GM12865 (cell line): Measurements from ENCODE around the gene RHCE.
"Not testable (repeated sequence)": the region's sequence is repeated elsewhere in the genome, so short reads cannot be mapped to it uniquely, and the experiment has no call there.

Source experiments
- DNase-seq: peaks from one replicate; pipeline ENCODE4 v3.0.0; 2010; ENCODE audit warnings: low read depth
- H3K4me3 ChIP-seq: 2 replicates; pipeline ENCODE4 v1.5.1; 2011; ENCODE audit warnings: mild to moderate bottlenecking, low read depth, low read length, control low read depth
- TF ChIP-seq, protein P1 (sequence below): IDR thresholded peaks from 2 replicates; pipeline ENCODE4 v1.5.1; 2011; ENCODE audit warnings: low read length, control low read depth, low read depth, inconsistent platforms; ENCODE audit not compliant: insufficient read depth; ENCODE audit errors: missing control alignments

Gene RHCE

DNA sequence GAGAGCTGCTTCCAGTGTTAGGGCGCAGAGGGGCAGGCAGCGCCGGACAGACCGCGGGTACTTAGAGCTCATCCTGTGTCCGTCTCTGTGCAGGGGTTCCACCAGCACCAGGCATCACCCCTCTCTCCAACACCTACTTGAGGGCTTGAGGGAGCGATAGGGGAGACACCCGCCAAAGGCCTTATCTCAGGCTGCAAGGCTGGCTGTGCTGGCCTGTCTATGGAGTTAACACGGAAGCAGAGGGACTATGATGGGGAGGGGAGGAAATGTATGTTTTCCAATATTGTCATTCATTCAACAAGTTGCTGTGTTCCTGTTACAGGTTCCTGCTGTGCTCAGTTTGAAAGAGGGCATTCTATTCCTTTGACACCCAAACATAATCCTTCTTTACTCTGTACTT lies at the start of gene RHCE:
TSS of gene RHCE (minus strand) at position 111 of the 400 bp plus-strand sequence. CDS start at position 72, 39 bp downstream.
- H3K4me3 ChIP-seq, DNase-seq: not testable (repeated sequence)

DNA sequence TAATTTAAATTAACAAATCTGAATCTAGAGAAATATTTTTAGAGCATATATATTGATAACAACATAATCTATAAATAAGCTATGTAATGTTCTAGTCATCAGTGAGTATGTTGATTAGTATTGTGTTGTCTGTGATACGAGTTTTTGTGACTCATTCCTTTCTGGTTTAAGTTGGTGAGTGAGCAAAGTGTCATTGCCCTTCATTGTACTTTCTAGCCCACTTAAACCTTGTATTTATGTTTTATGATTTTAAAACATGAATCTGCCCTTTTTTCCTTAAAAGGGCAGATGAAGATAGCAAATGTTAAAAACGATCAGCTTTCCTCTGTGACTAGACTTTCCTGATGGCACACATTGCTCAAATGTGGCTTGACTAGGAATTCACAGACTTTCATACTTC lies 48.6 kb upstream of the RHCE start:
- TF ChIP-seq, protein P1, sequence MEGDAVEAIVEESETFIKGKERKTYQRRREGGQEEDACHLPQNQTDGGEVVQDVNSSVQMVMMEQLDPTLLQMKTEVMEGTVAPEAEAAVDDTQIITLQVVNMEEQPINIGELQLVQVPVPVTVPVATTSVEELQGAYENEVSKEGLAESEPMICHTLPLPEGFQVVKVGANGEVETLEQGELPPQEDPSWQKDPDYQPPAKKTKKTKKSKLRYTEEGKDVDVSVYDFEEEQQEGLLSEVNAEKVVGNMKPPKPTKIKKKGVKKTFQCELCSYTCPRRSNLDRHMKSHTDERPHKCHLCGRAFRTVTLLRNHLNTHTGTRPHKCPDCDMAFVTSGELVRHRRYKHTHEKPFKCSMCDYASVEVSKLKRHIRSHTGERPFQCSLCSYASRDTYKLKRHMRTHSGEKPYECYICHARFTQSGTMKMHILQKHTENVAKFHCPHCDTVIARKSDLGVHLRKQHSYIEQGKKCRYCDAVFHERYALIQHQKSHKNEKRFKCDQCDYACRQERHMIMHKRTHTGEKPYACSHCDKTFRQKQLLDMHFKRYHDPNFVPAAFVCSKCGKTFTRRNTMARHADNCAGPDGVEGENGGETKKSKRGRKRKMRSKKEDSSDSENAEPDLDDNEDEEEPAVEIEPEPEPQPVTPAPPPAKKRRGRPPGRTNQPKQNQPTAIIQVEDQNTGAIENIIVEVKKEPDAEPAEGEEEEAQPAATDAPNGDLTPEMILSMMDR, result no peak
- no peak overlapping the region for H3K4me3 ChIP-seq
- no peak for DNase-seq

DNA sequence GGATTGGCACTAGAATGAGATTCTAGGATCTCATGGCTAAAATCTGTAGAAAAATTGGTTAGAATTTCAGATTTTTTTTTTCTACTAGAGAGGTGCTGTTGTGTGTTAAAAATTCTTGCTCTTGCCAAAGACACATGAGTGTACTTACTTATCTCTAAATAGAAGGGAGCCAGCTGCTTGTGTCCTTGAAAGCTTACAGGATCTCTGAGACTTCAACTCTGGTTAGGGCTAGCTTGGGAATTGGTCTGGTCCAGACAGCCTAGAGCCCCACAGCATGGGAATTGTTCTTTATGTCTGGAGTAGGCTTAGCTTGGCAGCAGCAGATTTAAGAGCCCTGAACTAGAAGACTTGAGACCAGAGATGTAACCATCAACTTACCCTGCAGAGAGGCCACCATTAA lies 47.4 kb upstream of the RHCE start:
- DNase-seq, result no peak
- H3K4me3 ChIP-seq, result no peak overlapping the region
- TF ChIP-seq, protein P1, result no peak

DNA sequence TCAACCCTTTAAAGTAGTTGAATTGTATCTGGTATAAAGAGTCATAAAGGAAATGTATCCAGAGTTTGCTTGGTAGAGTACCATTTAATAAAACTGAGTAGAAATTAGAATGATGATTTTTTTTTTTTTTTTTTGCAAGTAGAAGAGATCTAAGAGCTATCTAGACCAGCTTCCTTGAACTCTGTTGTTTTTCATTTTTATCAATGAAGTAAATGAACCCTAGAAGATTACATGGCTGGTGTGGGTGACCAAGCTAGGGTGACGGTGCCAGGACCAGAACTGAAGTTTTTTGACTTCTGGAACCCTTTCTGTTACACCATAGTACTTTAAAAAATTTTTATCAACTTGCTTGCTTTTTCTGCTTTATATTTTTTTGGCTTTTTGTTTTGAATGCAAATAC lies 47.0 kb upstream of the RHCE start:
- no peak overlapping the region for H3K4me3 ChIP-seq
- no peak for DNase-seq
- TF ChIP-seq, protein P1, result no peak

DNA sequence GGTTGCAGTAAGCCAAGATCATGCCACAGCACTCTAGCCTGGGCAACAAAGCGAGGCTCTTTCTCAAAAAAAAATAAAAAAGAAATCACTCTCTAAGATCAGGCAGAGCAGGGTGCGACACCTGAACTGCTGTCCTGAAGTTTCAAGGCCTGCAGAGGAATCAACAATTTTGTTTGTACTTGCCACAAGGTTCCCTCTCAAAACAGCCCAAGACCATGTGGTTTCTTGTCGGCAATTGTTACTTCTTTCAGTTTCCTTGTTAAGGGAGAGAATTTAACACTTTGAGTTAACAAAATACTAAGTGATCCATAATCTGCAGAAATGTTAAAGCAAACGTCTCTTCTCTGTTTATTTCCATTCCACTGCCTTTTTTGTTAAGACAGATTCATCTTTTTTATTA lies 46.6 kb upstream of the RHCE start:
- DNase-seq, result peak; percentile 30
- H3K4me3 ChIP-seq, result no peak overlapping the region
- TF ChIP-seq, protein P1, result no peak

DNA sequence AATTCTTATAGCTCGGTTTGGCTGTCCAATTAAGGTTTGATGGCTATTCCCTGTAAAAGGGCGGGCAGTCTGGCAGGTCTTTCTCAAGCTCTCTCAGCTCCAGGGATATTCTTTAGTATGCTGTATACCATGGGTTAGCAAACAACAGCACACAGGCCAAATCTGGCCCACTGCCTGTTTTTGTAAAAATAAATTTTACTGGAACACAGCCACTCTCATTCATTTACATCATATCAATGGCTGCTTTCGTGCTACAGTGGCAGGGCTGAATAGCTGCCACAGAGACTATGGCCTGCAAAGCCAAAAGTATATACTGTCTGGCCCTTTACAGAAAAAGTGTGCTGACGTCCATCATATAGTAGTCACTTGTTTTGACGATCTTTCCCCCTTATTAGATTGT lies 42.1 kb upstream of the RHCE start:
- no peak for DNase-seq
- H3K4me3 ChIP-seq, result no peak overlapping the region
- TF ChIP-seq, protein P1, result no peak

DNA sequence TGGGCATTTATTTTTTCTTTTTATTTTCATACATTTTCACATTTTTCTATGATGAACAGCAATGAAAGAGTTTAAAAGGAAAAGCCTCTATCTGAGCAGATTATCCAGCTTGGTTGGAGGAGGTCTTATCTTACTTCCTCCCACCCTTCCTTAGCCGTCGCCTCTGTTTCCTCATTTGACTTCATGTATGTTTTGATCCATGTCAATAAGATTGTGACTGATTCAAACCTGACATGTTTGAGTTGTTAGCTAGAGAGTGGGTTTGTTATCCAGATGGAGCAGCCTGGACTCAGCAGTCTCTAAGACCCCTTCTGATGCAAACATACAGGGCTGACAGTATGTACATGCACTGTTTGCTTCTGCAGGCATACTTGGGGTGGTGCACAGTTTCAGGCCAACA lies 41.2 kb upstream of the RHCE start:
- TF ChIP-seq, protein P1, result no peak
- no peak for DNase-seq
- no peak overlapping the region for H3K4me3 ChIP-seq

DNA sequence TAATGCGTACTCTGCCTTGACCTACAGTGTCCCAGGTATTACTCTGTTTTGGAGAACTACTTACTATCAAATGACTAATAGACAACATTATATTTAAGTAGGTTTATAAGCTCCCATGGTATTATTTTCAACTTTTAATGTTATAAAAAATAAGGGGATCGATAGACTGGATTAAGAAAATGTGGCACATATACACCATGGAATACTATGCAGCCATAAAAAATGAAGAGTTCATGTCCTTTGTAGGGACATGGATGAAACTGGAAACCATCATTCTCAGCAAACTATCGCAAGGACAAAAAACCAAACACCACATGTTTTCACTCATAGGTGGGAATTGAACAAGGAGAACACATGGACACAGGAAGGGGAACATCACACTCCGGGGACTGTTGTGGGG lies 40.2 kb upstream of the RHCE start:
- DNase-seq, H3K4me3 ChIP-seq: not testable (repeated sequence)
